ENCODE results near the gene GRID2.

DNA sequence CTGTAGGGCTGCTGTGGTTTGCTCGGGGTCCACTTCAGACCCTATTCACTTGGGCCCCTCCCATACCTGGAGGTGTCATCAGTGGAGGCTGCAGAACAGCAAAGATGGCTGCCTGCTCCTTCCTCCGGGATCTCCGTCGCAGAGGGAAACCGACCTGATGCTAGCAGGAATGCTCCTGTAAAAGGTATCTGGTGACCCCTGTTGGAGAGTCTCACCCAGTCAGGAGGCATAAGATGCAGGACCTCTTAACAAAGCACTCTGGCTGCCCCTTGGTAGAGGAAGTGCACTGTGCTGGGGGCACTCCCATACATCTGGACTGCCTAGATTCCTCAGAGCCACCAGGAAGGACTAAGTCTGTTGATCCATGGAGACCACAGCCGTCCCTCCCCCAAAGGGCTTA, 296.9 kb downstream of the GRID2 start:
- TF ChIP-seq, protein P1, sequence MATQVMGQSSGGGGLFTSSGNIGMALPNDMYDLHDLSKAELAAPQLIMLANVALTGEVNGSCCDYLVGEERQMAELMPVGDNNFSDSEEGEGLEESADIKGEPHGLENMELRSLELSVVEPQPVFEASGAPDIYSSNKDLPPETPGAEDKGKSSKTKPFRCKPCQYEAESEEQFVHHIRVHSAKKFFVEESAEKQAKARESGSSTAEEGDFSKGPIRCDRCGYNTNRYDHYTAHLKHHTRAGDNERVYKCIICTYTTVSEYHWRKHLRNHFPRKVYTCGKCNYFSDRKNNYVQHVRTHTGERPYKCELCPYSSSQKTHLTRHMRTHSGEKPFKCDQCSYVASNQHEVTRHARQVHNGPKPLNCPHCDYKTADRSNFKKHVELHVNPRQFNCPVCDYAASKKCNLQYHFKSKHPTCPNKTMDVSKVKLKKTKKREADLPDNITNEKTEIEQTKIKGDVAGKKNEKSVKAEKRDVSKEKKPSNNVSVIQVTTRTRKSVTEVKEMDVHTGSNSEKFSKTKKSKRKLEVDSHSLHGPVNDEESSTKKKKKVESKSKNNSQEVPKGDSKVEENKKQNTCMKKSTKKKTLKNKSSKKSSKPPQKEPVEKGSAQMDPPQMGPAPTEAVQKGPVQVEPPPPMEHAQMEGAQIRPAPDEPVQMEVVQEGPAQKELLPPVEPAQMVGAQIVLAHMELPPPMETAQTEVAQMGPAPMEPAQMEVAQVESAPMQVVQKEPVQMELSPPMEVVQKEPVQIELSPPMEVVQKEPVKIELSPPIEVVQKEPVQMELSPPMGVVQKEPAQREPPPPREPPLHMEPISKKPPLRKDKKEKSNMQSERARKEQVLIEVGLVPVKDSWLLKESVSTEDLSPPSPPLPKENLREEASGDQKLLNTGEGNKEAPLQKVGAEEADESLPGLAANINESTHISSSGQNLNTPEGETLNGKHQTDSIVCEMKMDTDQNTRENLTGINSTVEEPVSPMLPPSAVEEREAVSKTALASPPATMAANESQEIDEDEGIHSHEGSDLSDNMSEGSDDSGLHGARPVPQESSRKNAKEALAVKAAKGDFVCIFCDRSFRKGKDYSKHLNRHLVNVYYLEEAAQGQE (IDR thresholded peaks at IDR 0.05; ENCODE audit: low read depth, low read length), result no peak
- TF ChIP-seq TEAD4 (IDR thresholded peaks at IDR 0.05; ENCODE audit: borderline replicate concordance, insufficient read depth) (no peak), YY1 (IDR thresholded peaks at IDR 0.05; ENCODE audit: low read depth) (no peak), CTCF (IDR thresholded peaks at IDR 0.05) (no peak)

Data from SK-N-SH (cell line).